OCI-LY1 (cell line): ENCODE results near the gene PAPSS1.

Source experiments
- H2AFZ ChIP-seq: fragments of 200-600 bp; sonication (generic), shearing (Covaris generic); 2 replicates; pipeline ENCODE4 v1.6.0; 2014; ENCODE audit warnings: antibody characterized with exemption, mild to moderate bottlenecking, low read length
- H3F3A ChIP-seq: fragments of 200-600 bp; sonication (generic), shearing (Covaris generic); 2 replicates; pipeline ENCODE4 v1.6.0; 2014; ENCODE audit warnings: mild to moderate bottlenecking, antibody characterized with exemption, low read length, moderate library complexity; ENCODE audit not compliant: insufficient read depth
- H3K27ac ChIP-seq: fragments of 200-600 bp; sonication (generic); 2 replicates; pipeline ENCODE4 v1.5.1; 2014; ENCODE audit warnings: low read length, mixed run types, mild to moderate bottlenecking, low read depth; ENCODE audit not compliant: poor library complexity, severe bottlenecking
- H3K27me3 ChIP-seq: fragments of 200-600 bp; sonication (generic); 2 replicates; pipeline ENCODE4 v1.6.0; 2014; ENCODE audit warnings: antibody characterized with exemption, mild to moderate bottlenecking, low read length, moderate library complexity; ENCODE audit not compliant: insufficient read depth
- H3K36me3 ChIP-seq: fragments of 200-600 bp; sonication (generic); 2 replicates; pipeline ENCODE4 v1.6.1; 2014; ENCODE audit warnings: mild to moderate bottlenecking, antibody characterized with exemption, low read length, moderate library complexity, mixed read lengths; ENCODE audit not compliant: insufficient read depth
- H3K4me1 ChIP-seq: fragments of 200-600 bp; sonication (generic); 2 replicates; pipeline ENCODE4 v1.5.1; 2014; ENCODE audit warnings: mild to moderate bottlenecking, low read length, moderate library complexity; ENCODE audit not compliant: insufficient read depth, severe bottlenecking
- H3K4me2 ChIP-seq: fragments of 200-600 bp; sonication (generic), shearing (Covaris generic); 2 replicates; pipeline ENCODE4 v1.6.1; 2014; ENCODE audit warnings: low read length
- H3K4me3 ChIP-seq: fragments of 200-600 bp; sonication (generic); 2 replicates; pipeline ENCODE4 v1.5.1; 2014; ENCODE audit warnings: low read length, low read depth, mild to moderate bottlenecking, mixed read lengths; ENCODE audit not compliant: poor library complexity, severe bottlenecking
- H3K79me2 ChIP-seq: fragments of 200-600 bp; shearing (Covaris generic); 2 replicates; pipeline ENCODE4 v1.6.1; 2016; ENCODE audit warnings: mixed run types, low read length, mixed read lengths; ENCODE audit not compliant: insufficient read depth
- H3K9ac ChIP-seq: fragments of 200-600 bp; sonication (generic), shearing (Covaris generic); 2 replicates; pipeline ENCODE4 v1.6.1; 2014; ENCODE audit warnings: mild to moderate bottlenecking, low read length, mixed read lengths
- H3K9me2 ChIP-seq: fragments of 200-600 bp; sonication (generic), shearing (Covaris generic); 2 replicates; pipeline ENCODE4 v1.6.1; 2014; ENCODE audit warnings: low read depth, mild to moderate bottlenecking, low read length, mixed read lengths
- H3K9me3 ChIP-seq: fragments of 200-600 bp; shearing (Covaris generic); 2 replicates; pipeline ENCODE4 v1.6.1; 2014; ENCODE audit warnings: low read length, mixed read lengths
- H4K20me1 ChIP-seq: fragments of 200-600 bp; sonication (generic), shearing (Covaris generic); 2 replicates; pipeline ENCODE4 v1.6.0; 2016; ENCODE audit warnings: mild to moderate bottlenecking, low read length; ENCODE audit not compliant: insufficient read depth
- CTCF ChIP-seq: fragments of 200-600 bp; sonication (generic), shearing (Covaris generic); IDR thresholded peaks from 2 replicates; pipeline ENCODE4 v1.5.1; 2017; ENCODE audit warnings: mild to moderate bottlenecking, antibody characterized with exemption, low read length, moderate library complexity, mixed read lengths
- EZH2 ChIP-seq: fragments of 200-600 bp; sonication (generic), shearing (Covaris generic); IDR thresholded peaks from 2 replicates; pipeline ENCODE4 v1.8.0; 2017; ENCODE audit warnings: borderline replicate concordance, mixed run types, mild to moderate bottlenecking, antibody characterized with exemption, low read length, moderate library complexity, mixed read lengths

The PAPSS1 gene

GRCh38 chr4:107689912-107690587, 30.0 kb downstream of the PAPSS1 start:
- H3K4me1 ChIP-seq: no peaks in the 10 kb centered on the region
- no peaks in the 10 kb centered on the region for H3K27me3 ChIP-seq
- H3K36me3 ChIP-seq: peaks cover 31% of the 10 kb centered on the region
- H2AFZ ChIP-seq: no peak overlapping the region
- no peaks in the 10 kb centered on the region for H3K9me3 ChIP-seq
- H3K9me2 ChIP-seq: no peaks in the 10 kb centered on the region
- H3K79me2 ChIP-seq: no peaks in the 10 kb centered on the region
- H3K4me3 ChIP-seq: no peak overlapping the region
- no peaks in the 10 kb centered on the region for H3F3A ChIP-seq
- no peak overlapping the region for H3K4me2 ChIP-seq
- no peaks in the 10 kb centered on the region for H4K20me1 ChIP-seq
- TF ChIP-seq EZH2 (no peak), CTCF (no peak)
- H3K9ac ChIP-seq: no peak overlapping the region
- H3K27ac ChIP-seq: no peak overlapping the region

GRCh38 chr4:107688421-107688820, 31.6 kb downstream of the PAPSS1 start:
- no peaks in the 10 kb centered on the region for H3K27me3 ChIP-seq
- no peaks in the 10 kb centered on the region for H3F3A ChIP-seq
- H3K9me3 ChIP-seq: no peaks in the 10 kb centered on the region
- no peaks in the 10 kb centered on the region for H3K4me1 ChIP-seq
- no peak for TF ChIP-seq CTCF
- no peak for TF ChIP-seq EZH2
- no peaks in the 10 kb centered on the region for H4K20me1 ChIP-seq
- no peak overlapping the region for H3K27ac ChIP-seq
- no peak overlapping the region for H2AFZ ChIP-seq
- H3K9me2 ChIP-seq: no peaks in the 10 kb centered on the region
- H3K9ac ChIP-seq: no peak overlapping the region
- H3K4me2 ChIP-seq: no peak overlapping the region
- H3K36me3 ChIP-seq: peaks cover 24% of the 10 kb centered on the region
- H3K79me2 ChIP-seq: no peaks in the 10 kb centered on the region
- H3K4me3 ChIP-seq: no peak overlapping the region

- Histone ChIP-seq H3K9ac (no peak overlapping the region), H3K9me3 (no peaks in the 10 kb centered on the region), H3F3A (no peaks in the 10 kb centered on the region), H3K79me2 (no peaks in the 10 kb centered on the region), H3K27me3 (no peaks in the 10 kb centered on the region), H4K20me1 (no peaks in the 10 kb centered on the region), H3K9me2 (no peaks in the 10 kb centered on the region), H3K27ac (no peak overlapping the region), H3K4me3 (no peak overlapping the region), H3K4me2 (no peak overlapping the region), H2AFZ (no peak overlapping the region), H3K4me1 (no peaks in the 10 kb centered on the region), H3K36me3 (peaks cover 20% of the 10 kb centered on the region)
- TF ChIP-seq EZH2: no peak
- no peak for TF ChIP-seq CTCF
Observed at GRCh38 chr4:107685740-107686139, 34.3 kb downstream of the PAPSS1 start.
